RWPE2 (cell line): ENCODE results near the gene RAD18.

Experiments
- ATAC-seq: fragments of 200-7000 bp; cut with Tn5 transposase; 3 replicates; pipeline ENCODE4 v1.9.1; 2021; ENCODE audit warnings: low read depth
- DNase-seq: peaks from one replicate; pipeline ENCODE4 v3.0.0-alpha.2; 2020; ENCODE audit warnings: low spot score
- H3K27ac ChIP-seq: fragments of 450-650 bp; 2 replicates; pipeline ENCODE4 v1.5.1; 2017; ENCODE audit warnings: mild to moderate bottlenecking; ENCODE audit not compliant: poor library complexity, severe bottlenecking
- H3K27me3 ChIP-seq: fragments of 250-450 bp; sonication (Bioruptor Pico); 2 replicates; pipeline ENCODE4 v1.5.1; 2021; ENCODE audit warnings: mild to moderate bottlenecking, moderate library complexity; ENCODE audit not compliant: insufficient read depth, poor library complexity, severe bottlenecking
- H3K36me3 ChIP-seq: fragments of 250-450 bp; sonication (Bioruptor Pico); 2 replicates; pipeline ENCODE4 v1.5.1; 2020; ENCODE audit warnings: low read depth, mild to moderate bottlenecking, moderate library complexity
- H3K4me1 ChIP-seq: fragments of 250-450 bp; sonication (Bioruptor Pico); 2 replicates; pipeline ENCODE4 v1.5.1; 2021; ENCODE audit warnings: mild to moderate bottlenecking, moderate library complexity; ENCODE audit not compliant: insufficient read depth, poor library complexity, severe bottlenecking
- H3K4me3 ChIP-seq: fragments of 250-450 bp; sonication (Bioruptor Pico); 2 replicates; pipeline ENCODE4 v1.5.1; 2021; ENCODE audit warnings: mild to moderate bottlenecking, moderate library complexity; ENCODE audit not compliant: severe bottlenecking
- H3K9me3 ChIP-seq: fragments of 250-450 bp; sonication (Bioruptor Pico); 2 replicates; pipeline ENCODE4 v1.5.1; 2021; ENCODE audit warnings: mild to moderate bottlenecking, moderate library complexity; ENCODE audit not compliant: severe bottlenecking
- TF ChIP-seq, protein P1 (sequence below): fragments of 450-650 bp; IDR thresholded peaks from one replicate; pipeline ENCODE4 v1.5.1; 2017; ENCODE audit warnings: mild to moderate bottlenecking, moderate library complexity; ENCODE audit not compliant: poor library complexity, severe bottlenecking

Gene RAD18

DNA sequence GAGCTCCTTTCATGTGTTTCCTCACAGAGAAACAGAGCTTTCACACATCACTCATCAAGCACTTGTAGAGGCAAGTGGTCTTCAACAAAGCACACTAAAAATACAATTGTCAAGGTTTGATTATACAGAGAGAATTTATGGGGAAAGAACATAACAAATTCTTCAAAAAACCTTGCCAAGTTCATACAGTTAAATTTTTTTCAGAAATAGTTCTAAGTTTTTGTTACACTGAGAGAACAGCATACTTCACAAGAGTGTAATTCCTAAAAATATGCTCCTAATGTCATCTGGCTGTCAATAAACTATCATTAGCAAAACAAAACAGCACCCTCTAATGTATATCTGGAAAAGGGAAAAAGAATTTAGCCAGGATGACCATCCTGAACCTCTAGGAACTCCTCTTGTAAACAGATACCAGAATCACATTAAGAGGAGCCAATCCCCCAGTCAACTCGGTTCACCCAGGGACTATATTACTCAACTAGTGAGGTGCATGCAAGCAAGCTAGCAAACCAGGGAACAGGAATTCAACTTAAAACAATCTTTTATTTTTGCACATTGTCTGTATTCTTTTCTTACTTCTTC, 63.3 kb downstream of the RAD18 start:
- ATAC-seq (peak; percentile 27; the same call in 1 of the 3 replicates), DNase-seq (no peak)
- Histone ChIP-seq H3K27me3 (no peaks in the 10 kb centered on the region), H3K36me3 (peaks cover 56% of the 10 kb centered on the region), H3K9me3 (no peaks in the 10 kb centered on the region), H3K27ac (no peak overlapping the region), H3K4me1 (no peaks in the 10 kb centered on the region), H3K4me3 (no peak overlapping the region)
- TF ChIP-seq, protein P1, sequence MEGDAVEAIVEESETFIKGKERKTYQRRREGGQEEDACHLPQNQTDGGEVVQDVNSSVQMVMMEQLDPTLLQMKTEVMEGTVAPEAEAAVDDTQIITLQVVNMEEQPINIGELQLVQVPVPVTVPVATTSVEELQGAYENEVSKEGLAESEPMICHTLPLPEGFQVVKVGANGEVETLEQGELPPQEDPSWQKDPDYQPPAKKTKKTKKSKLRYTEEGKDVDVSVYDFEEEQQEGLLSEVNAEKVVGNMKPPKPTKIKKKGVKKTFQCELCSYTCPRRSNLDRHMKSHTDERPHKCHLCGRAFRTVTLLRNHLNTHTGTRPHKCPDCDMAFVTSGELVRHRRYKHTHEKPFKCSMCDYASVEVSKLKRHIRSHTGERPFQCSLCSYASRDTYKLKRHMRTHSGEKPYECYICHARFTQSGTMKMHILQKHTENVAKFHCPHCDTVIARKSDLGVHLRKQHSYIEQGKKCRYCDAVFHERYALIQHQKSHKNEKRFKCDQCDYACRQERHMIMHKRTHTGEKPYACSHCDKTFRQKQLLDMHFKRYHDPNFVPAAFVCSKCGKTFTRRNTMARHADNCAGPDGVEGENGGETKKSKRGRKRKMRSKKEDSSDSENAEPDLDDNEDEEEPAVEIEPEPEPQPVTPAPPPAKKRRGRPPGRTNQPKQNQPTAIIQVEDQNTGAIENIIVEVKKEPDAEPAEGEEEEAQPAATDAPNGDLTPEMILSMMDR, result peak; percentile 20

DNA sequence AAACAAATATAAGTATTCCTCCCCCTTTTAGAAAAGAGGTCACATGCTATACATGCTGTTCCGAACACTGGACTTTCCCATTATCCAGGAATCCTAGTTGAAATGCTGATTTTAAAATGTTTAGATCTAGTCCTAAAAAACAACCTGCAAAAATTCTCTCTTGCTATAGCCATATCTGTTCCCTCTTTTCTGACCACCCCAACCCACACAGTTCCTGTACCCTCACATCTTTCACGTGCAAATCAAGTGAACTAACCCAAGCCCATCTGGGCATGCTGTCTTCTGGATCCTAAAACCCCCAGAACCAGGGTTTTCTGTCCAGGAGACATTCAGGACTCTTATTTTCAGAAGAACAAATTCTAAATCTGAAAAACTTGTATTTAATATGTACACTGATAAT, 67.4 kb downstream of the RAD18 start:
- Histone ChIP-seq H3K27me3 (no peaks in the 10 kb centered on the region), H3K36me3 (peaks cover 34% of the 10 kb centered on the region), H3K9me3 (no peaks in the 10 kb centered on the region), H3K27ac (no peak overlapping the region), H3K4me3 (no peak overlapping the region), H3K4me1 (peaks cover 5% of the 10 kb centered on the region)
- TF ChIP-seq, protein P1, result no peak
- DNase-seq (no peak), ATAC-seq (no peak)

DNA sequence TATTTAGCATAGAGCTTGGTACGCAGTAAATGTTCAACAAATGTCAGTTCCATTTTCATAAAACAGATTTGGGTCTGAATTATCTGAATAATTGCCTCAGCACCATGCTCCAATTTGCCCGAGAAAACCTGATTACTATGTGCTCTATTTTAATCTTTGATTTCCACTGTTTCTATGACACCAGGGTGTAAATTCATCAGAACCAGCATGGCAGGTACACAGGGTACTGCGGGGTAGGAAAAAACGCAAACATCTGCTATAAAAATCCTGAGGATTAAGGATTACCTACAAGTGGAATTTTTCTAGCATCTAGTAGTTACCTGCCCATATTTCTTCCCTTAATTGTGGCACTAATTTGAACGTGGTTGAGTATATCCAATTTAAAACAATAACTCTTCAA, 70.3 kb downstream of the RAD18 start:
- Histone ChIP-seq H3K4me1 (peaks cover 5% of the 10 kb centered on the region), H3K27me3 (no peaks in the 10 kb centered on the region), H3K27ac (no peak overlapping the region), H3K9me3 (no peaks in the 10 kb centered on the region), H3K4me3 (no peak overlapping the region), H3K36me3 (peaks cover 21% of the 10 kb centered on the region)
- DNase-seq, result no peak
- ATAC-seq, result no peak
- TF ChIP-seq, protein P1, result no peak

DNA sequence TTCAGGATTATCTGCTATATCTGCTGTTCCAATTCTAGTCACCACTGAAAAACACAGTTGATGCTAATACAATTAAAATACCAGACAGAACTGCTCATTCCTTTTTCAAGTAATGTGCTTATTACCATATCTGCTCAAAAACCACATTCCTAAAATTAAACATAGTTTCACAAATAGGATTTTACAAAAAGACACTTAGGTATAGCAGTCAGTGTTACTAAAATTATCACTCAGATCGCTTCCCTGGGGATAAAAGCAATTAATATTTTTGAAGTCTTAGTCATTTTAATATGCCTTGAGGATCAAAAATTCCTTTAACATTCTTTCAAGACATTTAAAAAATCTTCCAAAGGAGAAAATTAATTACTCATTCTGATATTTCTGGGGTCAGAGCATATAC, 71.5 kb downstream of the RAD18 start:
- TF ChIP-seq, protein P1, result no peak
- H3K27me3 ChIP-seq, result no peaks in the 10 kb centered on the region
- H3K36me3 ChIP-seq, result peaks cover 20% of the 10 kb centered on the region
- DNase-seq (no peak), ATAC-seq (no peak)
- H3K9me3 ChIP-seq, result no peaks in the 10 kb centered on the region
- H3K4me3 ChIP-seq, result no peak overlapping the region
- H3K27ac ChIP-seq, result no peak overlapping the region
- H3K4me1 ChIP-seq, result peaks cover 5% of the 10 kb centered on the region

DNA sequence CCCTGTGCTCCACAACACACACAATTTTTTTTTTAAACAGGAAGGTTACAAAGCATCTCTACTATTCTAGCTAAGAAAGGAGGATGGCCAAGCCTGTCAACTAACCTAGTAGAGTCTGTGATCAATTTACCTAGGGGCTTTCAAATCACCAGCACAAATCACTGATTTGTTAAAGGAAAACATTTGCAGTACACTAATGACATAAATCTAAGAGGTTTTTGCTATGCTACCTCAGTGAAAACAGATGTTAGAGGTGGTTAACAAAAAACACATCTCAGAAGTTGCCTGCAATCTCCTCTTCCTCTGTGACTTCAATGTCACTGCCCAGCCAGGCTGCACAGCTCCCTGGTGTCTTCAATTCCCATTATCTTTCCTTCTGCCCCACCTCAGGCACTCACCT, 72.0 kb downstream of the RAD18 start:
- Histone ChIP-seq H3K27me3 (no peaks in the 10 kb centered on the region), H3K9me3 (no peaks in the 10 kb centered on the region), H3K4me1 (peaks cover 5% of the 10 kb centered on the region), H3K4me3 (no peak overlapping the region), H3K36me3 (peaks cover 16% of the 10 kb centered on the region), H3K27ac (no peak overlapping the region)
- ATAC-seq, result no peak
- TF ChIP-seq, protein P1, result no peak
- DNase-seq, result no peak
